T1000 (cell line): ENCODE measurements around the gene RASSF9.

ENCODE experiments used
- DNase-seq: peaks from one replicate; lab custom pipeline; 2025; ENCODE audit warnings: mixed read lengths; lab: John Stamatoyannopoulos, UW

RASSF9 gene

GRCh38 chr12:85836197-85837090 is at the start of gene RASSF9:
Gene RASSF9, minus strand, starts transcription at chr12:85836409. Its CDS starts 208 bp downstream, at chr12:85836201.
- no peak for DNase-seq

DNA sequence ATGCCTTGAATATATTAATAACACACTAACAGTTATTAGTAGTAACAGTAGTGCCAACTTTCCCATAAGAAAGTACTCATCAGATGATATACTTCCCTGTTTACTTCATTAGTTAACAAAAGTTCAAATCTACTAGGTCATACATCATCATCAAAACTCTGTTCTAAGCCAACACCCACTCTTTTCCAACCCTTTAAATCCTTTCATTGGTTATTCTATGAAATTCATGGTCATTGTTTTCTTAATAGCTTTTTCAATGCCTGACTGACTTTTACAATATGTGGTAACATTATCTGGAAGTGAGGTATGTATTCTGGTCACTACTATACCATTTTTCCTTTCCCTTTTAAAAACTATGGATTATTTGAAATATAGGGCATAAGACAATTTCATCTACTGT is 47.6 kb upstream of the RASSF9 start:
- no peak for DNase-seq

GRCh38 chr12:85877459-85877858 is 41.2 kb upstream of the RASSF9 start:
- DNase-seq: no peak

DNA sequence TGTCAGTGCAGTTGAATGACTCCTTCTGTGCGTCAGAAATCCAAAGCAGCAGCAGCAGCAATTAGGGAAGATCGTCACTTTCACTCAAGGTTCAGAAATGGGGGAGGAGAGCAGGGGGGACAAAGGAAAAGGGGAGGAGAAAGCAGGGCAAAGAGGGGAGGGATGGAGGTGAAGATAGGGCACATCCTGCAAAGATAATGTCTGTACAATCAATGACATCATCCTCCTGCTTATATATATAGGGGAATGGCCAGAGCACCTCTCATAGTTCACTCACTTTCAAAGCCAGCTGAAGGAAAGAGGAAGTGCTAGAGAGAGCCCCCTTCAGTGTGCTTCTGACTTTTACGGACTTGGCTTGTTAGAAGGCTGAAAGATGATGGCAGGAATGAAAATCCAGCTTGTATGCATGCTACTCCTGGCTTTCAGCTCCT is 37.8 kb upstream of the RASSF9 start, which contains the start of gene NTS:
NTS (plus strand) TSS at position 265 of the 431 bp plus-strand sequence; CDS start at position 374, 109 bp downstream.
- DNase-seq: no peak

- DNase-seq: no peak
These were observed 36.4 kb upstream of the RASSF9 start for GRCh38 chr12:85872497-85873091.

- DNase-seq: no peak
These were observed 31.0 kb upstream of the RASSF9 start for GRCh38 chr12:85866986-85867776.

GRCh38 chr12:85865890-85866289 is 29.7 kb upstream of the RASSF9 start:
- no peak for DNase-seq

DNA sequence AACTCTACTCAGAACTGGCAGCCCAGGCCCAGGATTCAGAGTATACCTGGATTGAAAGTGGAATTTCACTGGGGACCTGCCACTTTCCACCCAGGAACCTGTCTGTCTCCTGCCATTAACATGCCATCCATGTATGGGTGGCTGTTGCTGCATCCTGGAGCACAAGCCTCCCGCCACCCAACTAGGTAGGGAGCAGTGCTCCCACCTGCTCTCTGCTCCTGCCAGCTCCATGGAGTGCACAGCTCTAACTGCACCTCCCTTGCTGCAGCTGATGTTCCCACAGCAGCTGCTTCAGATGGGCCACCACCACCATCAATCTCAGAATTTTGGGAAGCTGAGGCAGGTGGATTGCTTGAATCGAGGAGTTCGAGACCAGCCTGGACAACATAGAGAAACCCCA is 20.8 kb upstream of the RASSF9 start:
- no peak for DNase-seq

- DNase-seq: no peak
These were observed 19.1 kb upstream of the RASSF9 start for GRCh38 chr12:85855305-85855704.

GRCh38 chr12:85849344-85849743 is 13.1 kb upstream of the RASSF9 start:
- DNase-seq: no peak

DNA sequence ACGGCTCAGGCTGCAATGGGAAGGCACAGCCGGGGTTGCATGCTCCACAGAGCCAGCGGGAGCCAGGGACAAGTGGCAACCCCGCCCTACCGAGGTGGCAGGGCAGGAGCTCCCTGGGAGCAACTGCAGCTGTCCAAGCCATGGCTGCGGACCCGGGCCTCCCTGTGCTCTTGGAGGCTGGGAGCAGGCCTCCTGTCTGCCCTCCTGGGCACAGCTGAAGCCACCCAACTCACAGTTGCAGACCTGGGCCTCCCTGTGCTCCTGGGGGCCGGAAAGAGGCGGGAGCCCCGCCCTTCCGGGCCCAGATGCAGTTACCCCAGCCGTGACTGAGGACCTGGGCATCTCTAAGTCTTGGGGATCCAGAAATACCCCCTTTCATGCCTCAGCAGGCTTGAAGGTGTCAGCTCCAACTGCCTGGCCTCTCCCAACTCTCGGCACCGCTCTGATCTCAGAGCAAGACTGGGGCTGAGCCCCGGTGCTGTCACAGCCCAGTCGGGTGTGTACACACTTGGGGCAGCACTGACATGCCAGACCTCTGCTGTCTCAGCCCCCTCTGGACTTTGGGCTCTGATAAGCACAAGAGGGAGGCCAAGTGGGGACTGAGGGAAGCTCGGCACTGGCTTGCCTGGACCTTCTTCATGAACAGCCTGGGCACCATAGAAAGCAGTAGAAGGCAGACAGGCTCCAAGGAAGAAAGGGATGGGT is 7.5 kb upstream of the RASSF9 start:
- no peak for DNase-seq

- no peak for DNase-seq
These were observed 598 bp downstream of the RASSF9 start for GRCh38 chr12:85835426-85836196.

DNA sequence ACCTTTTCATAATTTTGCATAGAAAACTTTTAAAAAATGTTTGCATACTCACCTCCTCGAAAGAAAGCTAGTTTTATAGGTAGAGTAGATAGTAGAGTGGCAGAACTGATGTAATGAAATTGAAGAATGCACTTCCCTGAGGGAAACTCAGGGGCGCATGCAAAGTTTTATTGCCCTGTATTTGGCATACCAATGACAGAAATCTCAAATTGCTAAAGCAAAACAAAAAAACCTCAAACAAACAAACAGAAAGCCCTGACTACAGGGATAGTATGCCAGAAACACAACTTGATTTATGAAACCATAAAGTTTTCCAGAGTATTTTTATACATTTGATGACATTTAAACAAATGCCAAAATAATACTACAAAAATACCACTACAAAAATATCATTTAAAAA is 1.8 kb downstream of the RASSF9 start:
- no peak for DNase-seq

DNA sequence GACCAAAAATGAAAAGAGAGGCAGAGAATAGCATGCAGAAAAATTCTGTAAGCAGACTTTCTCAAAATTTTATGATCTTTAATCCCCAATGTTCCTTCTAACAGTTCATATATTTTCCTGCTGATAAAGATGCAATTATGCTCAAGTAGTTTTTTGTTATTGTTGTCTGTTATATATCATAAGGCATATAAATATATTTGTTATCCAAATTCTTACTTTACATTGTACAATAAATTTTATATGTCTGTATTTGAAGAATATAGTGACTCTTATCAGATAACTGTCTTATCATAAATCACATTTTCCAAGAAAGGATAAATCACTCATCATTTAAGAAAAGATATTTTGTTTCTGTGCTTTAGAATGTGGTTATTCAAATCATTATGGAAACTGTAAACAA is 2.6 kb downstream of the RASSF9 start:
- no peak for DNase-seq

DNA sequence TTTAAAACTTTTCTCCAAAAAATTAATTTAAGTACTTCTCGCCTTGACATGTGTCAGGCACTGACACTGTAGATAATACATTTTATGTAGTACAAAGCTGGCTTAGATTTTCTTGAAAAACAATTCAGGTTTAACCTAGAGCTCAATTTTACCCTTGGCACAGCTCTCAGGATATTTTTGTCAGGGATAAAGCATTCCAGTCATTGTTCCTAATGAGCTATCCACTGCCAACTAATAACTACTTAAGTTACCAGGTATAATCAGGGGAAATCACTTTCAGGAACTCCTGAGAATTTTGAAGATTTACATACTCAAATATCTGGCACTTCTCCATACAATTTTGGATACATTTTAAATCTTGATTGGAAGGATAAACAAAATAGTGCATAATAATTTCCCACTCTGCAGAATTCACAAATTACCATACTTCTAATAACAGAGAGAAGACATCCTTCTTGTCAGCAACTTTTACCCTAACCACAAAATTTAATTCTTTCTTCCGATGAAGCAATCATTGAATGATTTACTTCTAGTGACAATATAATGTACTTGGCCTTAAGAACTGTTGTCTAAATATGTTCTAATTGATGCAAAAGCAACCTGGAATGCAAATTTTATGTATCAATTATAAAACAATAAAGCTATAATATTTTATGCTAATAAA is 4.8 kb downstream of the RASSF9 start:
- no peak for DNase-seq

GRCh38 chr12:85829391-85829790 is 6.8 kb downstream of the RASSF9 start:
- no peak for DNase-seq

DNA sequence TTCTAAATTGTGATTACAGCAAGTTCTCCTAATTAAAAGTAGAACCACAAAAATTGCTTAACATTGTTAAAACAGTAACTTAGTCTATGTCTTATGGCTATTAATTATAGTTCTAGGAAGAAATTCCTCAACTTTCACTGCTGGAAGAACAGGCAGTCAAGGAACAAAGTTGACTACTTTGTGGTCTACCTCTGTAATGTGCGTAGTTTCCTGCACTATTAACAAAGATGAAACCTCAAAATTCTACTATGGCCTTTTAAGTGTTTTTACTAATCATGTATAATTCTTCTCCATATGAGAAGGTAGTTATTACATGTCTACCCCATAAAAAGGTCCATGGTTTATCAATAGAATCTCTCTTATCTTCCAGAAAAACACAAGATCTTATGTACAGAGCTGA is 7.6 kb downstream of the RASSF9 start:
- no peak for DNase-seq

GRCh38 chr12:85825746-85826145 is 10.5 kb downstream of the RASSF9 start:
- no peak for DNase-seq

DNA sequence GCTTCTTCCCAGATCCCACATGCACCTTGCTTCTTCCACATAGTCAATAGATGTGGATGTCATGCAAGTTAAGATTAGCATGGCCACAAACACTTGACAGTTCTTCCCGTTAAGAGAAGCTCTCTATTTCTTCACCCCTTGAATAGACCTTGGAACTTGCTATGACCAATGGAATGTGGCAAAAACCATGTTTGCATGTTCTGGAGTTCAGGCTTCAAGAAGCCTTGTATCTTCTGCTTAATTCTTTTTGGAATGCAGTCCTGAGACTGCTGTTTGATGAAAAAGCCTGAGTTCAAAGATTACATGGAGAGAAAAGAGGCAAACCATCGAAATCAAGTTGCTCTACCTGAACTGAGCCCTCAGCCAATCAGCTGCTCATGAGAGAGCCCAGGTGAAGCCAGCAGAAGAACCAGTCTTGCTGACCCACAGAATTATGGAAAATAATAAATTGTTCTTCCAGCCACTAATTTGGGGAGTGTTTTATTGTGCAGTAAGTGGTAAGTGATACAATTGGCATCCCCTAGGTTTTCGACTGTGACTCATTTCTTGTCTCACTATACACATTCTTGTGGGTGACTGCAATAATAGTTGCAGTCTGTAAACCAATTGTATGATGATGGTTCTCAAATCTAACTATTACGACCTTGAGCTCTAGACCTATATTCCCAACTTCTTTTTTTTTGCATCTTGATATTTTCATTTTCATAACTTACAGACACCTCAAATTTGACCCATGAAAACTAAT is 12.6 kb downstream of the RASSF9 start:
- no peak for DNase-seq

DNA sequence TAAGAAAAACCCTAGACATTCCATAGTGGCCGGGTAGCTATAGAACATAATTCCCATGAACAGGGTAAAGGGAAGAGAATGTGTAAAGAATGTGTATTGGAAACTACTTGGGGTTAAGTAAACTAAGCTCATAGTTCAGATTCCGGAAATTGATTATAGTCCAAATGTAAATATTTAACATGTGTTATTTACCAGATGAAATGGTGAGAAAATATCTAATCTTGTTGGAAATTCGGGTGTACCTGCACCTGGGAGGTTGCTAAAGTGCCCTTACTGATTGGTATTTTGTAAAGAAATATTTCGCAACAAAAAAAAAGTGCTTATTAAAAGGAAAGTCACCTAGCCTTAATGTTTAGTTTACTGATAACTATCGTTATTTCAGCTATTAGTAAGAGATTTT is 14.4 kb downstream of the RASSF9 start:
- no peak for DNase-seq
